Inflammatory macrophage (primary cell): ENCODE results near the gene ARHGAP15.
A peak's percentile ranks its signal among the peaks of the same experiment; 100 is the strongest.

Experiments
- DNase-seq, 2 donors: peaks; one replicate each; pipeline ENCODE4 v3.0.0-alpha.2; 2020 to 2022

ARHGAP15 gene

DNA sequence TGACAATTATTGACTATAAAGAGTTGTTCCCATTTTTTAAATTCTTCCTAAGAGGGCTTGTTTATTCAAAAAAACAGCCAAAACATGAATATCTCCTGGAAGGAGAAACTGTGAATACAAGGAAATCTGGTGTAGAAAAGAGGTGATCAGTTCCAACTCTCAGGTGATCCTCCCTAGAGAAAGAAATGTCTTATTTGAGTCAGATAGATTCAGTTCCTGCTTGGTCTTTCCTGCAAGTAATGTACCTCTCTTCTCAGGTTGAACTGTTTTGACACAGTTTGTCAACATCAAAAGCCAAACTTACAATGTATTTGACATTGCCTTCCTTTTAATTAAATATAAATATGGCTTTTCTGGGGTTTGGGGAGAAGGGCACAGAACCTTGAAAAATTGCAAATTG is 567.4 kb downstream of the ARHGAP15 start:
- DNase-seq = no peak

DNA sequence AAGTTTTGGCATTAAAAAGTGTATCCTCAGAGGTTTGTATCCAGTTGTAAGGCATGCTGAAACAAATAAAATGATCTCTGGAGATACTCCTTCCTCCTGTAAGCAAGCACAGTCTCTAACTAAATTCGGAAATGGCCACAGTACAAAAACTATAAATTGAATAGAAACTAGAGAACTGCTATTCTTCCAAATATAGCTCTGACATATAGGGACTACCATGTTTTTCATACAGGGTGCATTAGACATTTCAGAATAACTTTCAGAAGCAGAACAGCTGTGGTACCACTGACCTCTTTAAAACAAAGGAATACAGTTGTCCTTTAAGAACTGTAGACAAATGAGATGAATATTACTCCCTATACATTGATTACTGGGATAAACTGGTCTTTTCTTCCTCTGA is 568.5 kb downstream of the ARHGAP15 start:
- DNase-seq = no peak

DNA sequence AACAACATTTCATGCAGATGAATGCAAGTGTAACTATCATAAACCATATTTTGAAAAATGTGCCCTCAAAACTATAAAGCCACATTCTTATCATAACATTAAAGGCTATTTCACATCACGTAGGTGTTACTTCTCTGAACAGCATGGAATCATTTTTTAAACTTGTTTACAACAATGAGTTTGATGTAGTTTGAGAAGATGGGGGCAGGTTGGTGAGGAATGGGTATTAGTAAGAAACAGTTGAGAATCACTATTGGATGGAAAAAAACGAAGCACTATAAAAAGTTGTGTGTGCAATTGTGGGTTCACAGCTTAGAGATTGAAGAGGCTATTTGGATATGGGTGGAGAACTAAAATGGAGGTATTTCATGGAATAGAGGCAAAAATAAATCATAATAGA is 569.1 kb downstream of the ARHGAP15 start:
- DNase-seq = no peak

DNA sequence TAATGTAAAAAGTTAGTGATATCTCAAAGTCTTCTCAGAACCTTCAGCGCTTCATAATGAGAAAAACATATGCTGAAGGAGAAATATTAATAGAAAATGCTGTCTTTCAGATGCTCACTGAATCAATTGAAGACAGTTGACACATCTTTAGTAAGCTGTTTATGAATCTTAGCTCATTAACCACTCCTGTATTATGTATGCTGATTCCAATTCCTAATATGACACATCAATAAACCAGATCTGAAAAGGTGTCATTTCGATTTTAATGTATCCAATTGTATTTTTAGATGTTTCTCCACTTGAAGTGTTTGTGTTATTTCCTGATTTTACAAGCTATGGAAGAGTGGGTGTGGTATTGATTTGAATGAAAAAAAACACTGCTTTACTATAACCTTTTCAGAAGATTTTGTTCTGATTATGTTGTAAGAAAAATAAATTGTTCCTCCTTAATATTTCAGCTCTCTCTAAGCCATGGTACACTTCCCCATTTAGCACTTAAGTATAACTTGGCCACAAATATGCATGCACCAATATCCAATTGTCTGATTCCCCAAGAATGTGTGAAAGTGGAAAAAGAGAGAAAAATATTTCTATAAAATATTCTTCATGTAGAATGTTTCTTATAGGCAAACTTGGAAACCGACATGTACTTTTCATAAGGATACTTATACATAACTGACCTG is 569.8 kb downstream of the ARHGAP15 start:
- DNase-seq = peak in 1 of 2 donors; percentile 34

DNA sequence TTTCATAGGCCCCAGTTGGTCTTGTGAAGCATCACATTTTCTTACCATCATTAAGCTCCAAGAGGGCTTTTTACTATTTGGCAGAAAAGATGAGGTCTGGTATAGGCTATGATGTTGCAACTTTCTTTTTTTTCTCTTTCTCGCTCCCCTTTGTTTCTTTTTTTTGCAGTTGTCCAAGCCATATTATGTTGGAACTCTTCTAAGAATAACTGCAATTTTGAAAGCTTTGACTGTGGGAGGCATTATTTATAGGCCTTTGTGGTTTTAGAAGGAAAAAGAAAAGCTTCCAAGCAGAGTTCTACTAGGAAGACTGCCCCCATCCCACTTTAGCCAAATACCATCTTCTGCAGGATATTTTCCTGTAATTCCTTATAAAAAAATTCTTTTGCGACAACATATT is 571.6 kb downstream of the ARHGAP15 start:
- DNase-seq = no peak

DNA sequence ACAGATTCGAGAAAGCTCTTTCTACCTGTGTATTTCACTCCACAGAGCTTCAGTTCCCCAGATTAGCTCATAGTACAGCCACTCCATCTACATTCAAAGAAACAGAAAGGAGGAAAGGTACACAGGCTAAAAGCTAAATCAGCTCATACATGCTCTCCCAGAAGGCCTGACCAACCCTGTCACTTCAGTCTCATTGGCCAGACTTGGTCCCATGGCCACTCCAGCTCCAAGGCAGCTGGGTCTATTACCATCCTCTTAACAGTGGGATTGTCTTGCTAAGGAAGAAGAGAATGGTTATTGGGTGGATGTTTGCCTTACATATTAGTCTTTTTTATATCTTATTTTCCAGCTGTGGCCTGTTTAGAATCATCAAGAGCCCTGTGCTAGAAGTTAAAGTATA is 572.6 kb downstream of the ARHGAP15 start:
- DNase-seq = no peak

DNA sequence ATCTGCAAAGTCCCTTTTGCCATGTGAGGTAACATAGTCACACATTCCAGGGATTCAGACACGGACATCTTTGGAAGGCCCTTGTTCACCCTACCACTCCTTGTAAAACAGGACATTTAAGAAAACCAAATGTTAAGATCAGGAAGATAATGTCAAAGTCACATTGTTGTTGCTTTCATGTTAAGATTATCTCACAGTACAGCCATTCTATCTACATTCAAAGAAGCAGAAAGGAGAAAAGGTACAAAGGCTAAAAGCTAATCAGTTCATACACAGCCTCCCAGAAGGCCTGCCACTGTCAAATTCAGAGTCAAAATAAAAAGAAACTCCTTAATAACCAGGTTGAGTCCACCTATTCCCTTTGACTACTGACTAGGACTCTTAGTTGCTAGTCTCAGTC is 573.7 kb downstream of the ARHGAP15 start:
- DNase-seq = no peak

DNA sequence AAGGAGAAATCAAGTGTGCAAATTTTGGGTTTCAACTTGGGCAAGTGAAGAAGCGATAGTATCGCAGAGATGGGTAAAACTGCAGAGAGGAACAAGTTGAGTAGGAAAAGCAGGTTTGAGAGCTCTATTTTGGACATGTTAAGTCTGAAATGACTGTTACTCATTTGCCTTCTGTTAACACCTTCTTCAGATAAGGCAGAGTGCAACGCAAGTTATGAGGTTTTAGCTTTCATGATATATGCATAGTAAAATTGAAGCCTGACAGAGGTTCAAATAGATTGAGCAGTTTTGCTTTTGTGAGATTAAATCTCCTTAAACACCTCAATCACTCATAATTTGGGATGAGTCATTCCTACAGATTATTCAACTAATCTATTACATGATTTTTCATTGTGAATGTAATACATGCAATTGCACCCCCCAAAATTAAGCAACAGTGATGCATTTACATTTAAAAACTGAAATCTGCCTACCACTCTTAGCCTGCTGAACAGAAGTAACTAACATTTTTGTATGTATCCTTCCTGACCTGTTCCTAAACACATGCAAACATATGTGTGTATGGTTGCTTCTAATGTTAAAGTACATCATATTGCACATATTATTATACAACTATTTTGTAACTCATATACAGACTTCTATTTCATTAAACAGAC is 575.4 kb downstream of the ARHGAP15 start:
- no peak for DNase-seq

DNA sequence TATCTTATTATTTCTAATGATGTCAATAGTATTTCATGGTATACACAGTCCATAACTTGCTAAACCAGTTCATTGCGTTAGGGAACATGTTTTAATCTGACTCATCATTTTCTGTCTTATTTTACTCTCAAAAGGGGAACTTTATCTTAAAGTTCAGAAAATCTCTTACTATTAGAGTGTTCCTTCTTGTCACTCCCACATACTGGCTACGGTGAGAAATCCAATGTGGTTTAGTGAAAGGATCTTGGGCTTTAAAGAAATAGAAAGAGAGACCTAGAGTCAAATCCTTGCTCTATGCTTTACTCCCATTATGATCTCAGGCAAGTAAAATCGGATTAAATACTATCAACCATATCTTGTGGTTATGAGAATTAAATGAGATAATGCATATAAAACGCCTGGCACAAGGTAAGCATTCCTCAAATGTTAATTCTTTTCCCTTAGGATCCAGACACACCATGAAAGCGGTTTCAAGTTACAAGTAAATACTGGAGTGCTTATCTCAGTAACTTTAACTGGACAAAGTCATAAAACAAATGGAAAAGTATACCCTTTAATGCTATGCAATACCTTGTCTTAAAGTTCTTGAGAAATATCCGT is 576.0 kb downstream of the ARHGAP15 start:
- DNase-seq = peak; percentile 66 to 86

DNA sequence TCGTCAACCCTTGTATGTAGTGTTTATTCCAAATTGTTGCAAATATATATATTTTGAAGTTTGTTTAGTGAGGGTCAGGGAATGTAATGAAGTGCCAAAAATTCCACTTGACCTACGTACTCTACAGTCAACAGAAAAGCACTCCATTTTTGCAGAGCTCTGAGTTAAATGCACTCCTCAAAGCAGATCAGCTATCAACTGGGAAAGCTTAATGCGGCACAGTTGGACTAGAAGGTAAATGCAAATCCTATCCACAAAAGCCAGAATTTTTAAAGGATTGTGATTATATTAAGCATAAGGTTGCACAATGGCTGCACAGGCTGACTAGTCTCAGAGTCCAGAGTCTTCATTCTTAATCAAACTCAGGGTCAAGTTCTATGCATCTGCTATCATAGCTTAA is 577.1 kb downstream of the ARHGAP15 start:
- no peak for DNase-seq

DNA sequence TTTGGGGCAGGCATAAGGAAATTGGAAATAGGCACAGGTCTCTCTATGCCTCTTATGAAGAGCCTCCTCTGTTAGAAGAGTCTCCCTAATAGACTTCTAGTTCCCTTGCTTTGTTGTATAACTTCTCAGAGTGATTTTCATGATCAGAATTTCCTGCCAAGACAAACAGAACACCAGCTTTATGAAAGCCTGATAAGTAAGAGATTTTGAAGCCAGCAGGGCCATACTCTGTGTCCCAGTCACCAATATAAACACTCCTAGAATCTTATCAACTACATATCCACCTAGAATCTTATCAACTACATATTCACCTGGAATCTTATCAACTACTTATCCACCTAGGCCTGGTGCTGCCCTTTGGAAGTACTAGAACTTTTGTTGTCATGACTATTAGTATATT is 579.5 kb downstream of the ARHGAP15 start:
- no peak for DNase-seq

DNA sequence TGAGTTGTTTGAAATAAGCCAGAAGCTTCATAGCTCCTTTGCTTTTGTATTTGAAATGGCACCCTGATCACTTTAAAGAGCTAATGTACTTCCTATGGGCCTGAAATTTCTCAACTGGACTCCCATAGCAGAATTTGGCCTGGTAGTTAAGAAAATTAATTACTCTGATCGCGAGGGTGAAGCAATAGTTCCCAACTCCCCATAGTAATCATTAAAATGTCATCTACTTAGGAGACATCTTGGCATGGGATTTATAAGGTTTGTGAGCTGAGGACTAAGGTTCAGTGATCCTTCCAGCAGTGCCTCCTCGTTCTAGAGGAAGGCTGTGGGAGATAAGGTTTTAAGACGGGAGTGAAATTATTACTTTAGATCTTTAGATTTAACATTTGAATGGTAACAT is 581.0 kb downstream of the ARHGAP15 start:
- no peak for DNase-seq

DNA sequence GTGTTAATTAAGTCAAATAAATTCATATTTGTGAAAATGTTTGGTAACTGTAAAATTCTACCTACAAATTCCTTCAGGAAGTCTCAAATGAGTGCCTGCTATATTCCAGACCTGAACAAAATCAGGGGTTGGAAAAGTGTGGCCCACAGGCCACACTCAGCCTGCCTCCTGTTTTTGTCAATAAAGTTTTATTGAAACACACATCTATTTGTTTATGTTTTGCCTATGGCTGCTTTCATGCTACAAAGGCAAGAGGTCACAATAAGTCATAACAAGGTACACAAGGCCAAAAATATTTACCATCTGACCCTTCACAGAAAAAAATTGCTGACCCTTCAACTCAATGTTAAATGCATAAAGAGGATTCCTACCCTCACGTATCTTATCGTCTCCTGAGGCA is 581.7 kb downstream of the ARHGAP15 start:
- DNase-seq = no peak

DNA sequence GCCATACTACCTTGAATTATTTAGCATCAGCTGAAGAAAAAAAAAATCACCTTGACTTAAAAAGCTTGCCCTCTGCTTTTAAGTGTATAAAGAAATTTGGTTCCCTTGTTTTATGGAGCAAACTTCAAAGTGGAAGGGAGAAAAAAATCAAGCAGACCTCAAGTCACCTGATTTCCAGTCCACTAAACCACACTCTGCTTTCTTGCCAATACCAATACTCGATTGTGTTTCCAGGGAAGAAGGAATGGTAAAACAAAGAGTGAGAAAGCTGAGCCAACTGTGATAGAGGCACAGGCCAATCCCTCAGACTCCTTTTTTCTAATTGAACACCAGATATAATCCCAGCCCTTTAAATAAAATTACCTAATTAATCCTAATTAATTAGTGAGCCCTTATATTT is 587.3 kb downstream of the ARHGAP15 start:
- DNase-seq = no peak

DNA sequence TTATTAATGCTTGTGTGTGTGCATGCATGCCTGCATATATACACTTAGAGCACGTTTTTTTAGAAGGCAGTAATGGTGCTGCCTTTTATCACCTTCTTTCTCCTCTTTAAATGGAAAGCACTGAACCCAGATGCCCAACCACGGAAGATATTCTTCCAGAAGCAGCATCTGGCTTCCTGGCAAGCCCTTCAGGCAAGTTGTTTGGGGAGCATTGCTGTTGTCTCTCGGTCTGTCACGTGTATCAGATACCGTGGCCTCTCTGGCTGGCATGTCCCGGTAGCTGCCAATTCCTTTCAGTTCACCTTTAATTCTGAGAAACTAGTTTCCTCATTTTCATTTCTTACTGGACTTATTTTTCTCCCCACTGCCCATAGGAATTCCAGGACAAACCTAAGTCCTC is 587.8 kb downstream of the ARHGAP15 start:
- DNase-seq = no peak

DNA sequence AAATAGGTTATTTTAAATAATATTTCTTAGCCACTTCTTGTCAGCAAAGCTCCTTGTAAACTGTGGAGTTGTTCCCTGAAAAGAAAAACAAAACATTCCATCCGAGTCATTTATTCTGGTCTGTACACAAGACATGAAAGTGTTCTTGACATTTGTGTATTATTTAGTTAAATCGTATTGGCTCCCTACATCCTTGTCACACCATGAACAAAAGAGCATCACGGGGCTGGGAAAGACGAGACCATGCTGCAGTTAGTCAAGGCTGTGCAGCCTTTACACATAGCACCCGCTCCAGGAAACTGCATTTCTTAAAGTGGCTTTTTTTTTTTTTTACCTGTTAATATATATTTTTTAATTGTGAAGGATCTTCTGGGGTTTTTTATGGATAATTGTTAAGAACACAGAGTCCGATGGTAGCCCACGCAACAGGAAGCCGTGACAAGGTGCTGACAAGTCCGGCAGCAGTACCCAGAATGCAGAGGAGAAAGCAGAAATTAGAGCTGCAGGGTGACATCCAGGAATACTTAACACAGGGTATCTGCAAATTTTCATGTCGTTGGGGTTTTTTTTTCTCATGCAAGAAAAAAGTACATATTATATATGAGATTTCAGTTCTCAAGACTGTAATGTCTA is 588.4 kb downstream of the ARHGAP15 start:
- no peak for DNase-seq

DNA sequence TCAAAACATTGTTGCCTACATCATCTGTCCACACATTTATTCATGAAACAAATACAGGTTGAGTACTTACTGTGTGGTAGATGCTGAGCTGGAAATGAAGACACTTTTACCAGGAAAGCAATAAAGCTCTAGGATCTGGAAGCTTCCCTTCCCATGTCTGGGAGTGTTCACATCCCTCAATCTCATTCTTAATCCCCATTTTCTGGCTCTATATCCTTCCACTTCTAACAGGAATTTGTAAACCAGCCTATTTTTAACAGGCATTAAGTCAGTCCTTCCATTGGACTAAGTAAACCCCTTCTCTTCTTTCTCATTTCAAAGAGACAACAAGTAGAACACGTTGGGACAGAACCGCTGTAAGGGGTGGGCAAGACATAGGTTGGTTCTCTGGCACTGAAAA is 589.5 kb downstream of the ARHGAP15 start:
- DNase-seq = no peak

DNA sequence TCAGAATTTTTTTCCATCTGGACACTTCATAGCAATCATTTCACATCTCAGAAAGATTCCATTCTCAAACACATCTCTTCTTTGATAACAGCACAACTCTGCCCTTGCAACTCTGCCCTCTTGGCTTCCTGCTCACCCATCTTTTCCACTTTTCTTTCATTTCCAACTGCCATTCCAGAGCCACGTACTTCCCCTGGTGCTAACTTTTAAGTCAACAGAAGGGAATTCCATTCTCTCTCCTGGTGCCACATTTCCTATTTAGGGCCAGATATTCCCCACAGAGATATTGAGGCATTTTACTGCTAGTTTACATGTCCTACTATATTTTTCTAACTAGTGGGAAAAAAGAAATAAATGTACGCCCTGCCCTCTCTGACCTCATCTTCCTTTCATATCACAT is 590.2 kb downstream of the ARHGAP15 start:
- no peak for DNase-seq

DNA sequence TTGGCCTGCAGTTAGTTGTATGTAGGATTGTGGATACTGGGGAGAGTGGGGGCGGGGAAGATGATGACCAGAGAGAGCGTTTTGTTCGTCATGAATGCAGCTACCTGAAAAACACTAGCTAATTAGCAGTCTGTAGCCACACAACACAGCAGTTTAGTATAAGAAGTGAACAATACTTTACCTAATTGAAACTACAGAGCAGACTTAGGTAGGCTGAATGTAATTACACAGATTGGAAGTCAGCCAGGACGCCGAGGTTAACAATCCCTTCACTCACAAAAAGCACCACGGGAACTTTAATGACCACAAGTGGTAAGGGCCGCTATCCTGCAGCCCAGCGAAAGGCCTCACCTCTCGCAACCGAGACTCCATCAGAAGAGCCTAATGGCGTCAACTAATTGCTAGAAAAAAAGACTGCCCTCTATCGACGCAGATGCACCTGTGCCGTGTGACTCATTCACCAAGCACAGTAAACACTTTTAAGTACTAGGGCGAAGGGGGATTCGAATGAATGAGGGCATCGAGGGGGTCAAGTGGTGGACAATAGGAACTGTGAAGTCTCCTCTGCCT is 591.0 kb downstream of the ARHGAP15 start:
- DNase-seq = no peak

DNA sequence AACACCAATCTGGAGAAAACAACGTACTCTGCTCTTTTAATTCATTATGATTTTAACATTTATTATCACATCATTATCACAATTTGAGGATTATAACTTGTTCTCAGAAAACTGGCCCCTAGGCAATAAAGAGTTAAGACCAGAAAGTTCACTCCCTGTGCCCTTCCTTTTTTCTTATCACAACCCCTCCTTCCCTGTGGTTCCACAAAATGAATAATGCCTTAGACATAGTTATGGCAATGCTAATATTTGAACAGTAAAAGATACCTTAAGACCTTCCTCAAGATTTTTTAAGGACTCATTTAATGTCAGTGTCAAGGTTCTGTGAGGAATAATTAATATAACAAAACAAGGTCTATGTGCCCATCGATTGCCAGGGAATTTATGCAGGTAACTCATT is 596.2 kb downstream of the ARHGAP15 start:
- no peak for DNase-seq

DNA sequence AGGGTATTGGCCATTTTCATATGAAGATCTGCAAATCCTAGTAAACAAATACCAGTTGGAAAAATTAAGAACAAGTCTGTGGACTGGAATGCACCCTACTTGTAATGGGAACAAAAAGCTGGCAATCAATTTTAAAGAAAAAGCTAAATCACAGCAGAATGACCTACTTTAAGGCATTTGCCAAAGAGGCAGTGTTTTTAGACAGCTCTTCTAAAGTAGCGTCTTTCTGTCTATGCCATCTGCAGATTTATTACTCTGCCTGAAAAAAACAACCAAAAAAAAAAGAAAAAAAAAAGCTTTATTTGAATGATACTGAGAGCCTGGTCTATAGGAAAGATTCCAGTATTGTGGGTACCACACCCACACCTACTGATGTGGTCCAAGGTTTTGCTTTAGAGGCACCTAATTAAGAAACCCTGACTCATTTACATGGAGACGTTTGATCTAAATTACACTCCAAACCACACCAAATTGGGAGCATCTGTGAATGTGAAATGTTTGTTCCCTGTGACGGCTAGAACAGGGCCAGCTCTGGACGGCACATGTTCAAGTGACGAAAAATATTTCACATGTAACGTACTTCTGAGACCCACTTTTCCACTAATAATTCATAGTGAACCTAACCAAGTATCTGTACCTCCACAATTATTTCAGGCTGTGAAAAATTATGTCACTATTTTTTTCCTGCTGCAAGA is 597.1 kb downstream of the ARHGAP15 start:
- no peak for DNase-seq

DNA sequence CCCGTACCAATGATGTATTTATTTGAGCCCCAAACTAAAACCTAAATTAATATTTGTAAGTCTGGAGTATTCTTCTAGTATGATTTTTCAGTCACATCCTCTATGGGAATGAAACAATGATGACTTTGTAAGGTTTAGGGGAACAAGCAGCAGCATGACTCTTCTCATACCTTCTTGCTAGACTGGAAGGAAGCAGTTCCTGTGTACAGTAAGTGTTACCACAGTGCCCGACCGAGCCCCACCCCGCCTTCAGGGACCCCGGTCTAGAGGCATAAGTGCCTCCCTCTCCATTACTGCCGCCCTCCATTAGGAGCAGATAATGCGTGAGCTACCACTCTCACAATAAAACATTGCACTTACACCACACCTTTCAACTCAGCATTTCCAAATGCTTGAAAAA is 599.3 kb downstream of the ARHGAP15 start:
- DNase-seq = no peak

DNA sequence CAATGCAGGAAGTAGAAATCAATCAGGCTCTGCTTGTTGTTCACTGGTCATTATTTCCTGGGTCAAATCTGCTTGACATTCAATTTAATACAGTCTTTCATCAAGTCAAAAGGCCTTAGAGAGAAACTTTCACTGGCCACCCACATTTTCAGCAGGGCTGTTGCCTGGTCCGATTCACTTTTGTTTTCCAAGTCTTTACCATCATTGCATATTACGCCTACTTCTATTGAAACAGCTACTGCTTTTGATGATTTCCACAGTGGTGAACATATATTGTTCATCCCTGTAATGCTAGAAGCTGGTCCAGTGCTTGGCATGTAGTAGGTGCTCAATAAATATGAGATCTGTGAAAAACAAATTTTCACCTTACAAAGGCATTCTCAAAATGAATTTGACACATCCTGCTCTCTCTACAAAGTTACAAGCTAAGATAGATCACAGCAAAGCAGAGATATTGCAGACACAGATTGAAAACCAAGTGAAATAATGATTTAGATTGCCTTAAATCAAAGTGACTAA is 600.1 kb downstream of the ARHGAP15 start:
- DNase-seq = no peak
